Caco-2 (cell line): ENCODE measurements around the gene PLXNC1. TPM values are rescaled to one million over a fixed set of nuclear protein-coding genes. Genes with fewer than 3 reads are reported as not detected.

Experiments
- BruUV-seq: library from RNA; stranded (reverse); fragments of 400-500 nt; replicated peaks from 2 replicates; lab custom pipeline; 2021; lab: Mats Ljungman, UMichigan
- CTCF ChIA-PET: fragments of 300-600 bp; sonication (Branson Sonifier 250); formaldehyde crosslinking; loops from one replicate; lab custom pipeline; 2022; ENCODE audit warnings: antibody characterized with exemption; lab: Charles Lee
- POLR2A ChIA-PET: fragments of 300-600 bp; sonication (Branson Sonifier 250); formaldehyde crosslinking; loops from one replicate; lab custom pipeline; 2022; ENCODE audit warnings: antibody characterized with exemption; lab: Charles Lee
- DNase-seq, 2 experiments: peaks; one replicate each; pipeline versions ENCODE4 v3.0.0 to v3.0.0-alpha.2; 2020 to 2022
- H3K27me3 ChIP-seq: replicated peaks from 2 replicates; pipeline ENCODE4 v1.6.0; 2011; ENCODE audit warnings: low read length; ENCODE audit not compliant: control insufficient read depth, insufficient read depth
- H3K36me3 ChIP-seq: 2 replicates; pipeline ENCODE4 v1.5.1; 2011; ENCODE audit warnings: low read length; ENCODE audit not compliant: control insufficient read depth, insufficient read depth
- H3K4me1 ChIP-seq: fragments of 250-450 bp; sonication (Bioruptor Pico); 2 replicates; pipeline ENCODE4 v1.5.1; 2020; ENCODE audit warnings: mild to moderate bottlenecking
- H3K4me3 ChIP-seq: 2 replicates; pipeline ENCODE4 v1.5.1; 2011; ENCODE audit warnings: low read depth, mild to moderate bottlenecking, control low read depth, low read length
- H3K9me3 ChIP-seq: fragments of 250-450 bp; sonication (Bioruptor Pico); 2 replicates; pipeline ENCODE4 v1.5.1; 2020; ENCODE audit warnings: mild to moderate bottlenecking, moderate library complexity
- H3K27ac Mint-ChIP-seq: one replicate; pipeline ENCODE4 v1.8.0; 2022; ENCODE audit warnings: mixed read lengths; ENCODE audit not compliant: unreplicated experiment
- H3K27me3 Mint-ChIP-seq: one replicate; pipeline ENCODE4 v1.8.0; 2022; ENCODE audit warnings: mixed read lengths; ENCODE audit not compliant: insufficient read depth, unreplicated experiment
- H3K36me3 Mint-ChIP-seq: one replicate; pipeline ENCODE4 v1.8.0; 2022; ENCODE audit warnings: mild to moderate bottlenecking, mixed read lengths; ENCODE audit not compliant: insufficient read depth, unreplicated experiment
- H3K4me1 Mint-ChIP-seq: one replicate; pipeline ENCODE4 v1.8.0; 2022; ENCODE audit warnings: low read depth, mixed read lengths; ENCODE audit not compliant: unreplicated experiment
- H3K4me3 Mint-ChIP-seq: one replicate; pipeline ENCODE4 v1.8.0; 2022; ENCODE audit warnings: mild to moderate bottlenecking, moderate library complexity, mixed read lengths; ENCODE audit not compliant: unreplicated experiment
- H3K9me3 Mint-ChIP-seq: one replicate; pipeline ENCODE4 v1.8.0; 2022; ENCODE audit warnings: mixed read lengths; ENCODE audit not compliant: unreplicated experiment
- CTCF ChIP-seq, 2 experiments: fragments of 200-600 bp in 1 of 2; IDR thresholded peaks; 1 replicate in 1 of 2; 2 replicates in 1 of 2; pipeline versions ENCODE4 v1.5.1 to v1.8.0; 2011 to 2022; ENCODE audit warnings: antibody characterized with exemption in 1 of 2, control low read depth in 1 of 2, inconsistent platforms in 1 of 2, low read depth in 1 of 2, low read length in 1 of 2, mild to moderate bottlenecking in 1 of 2, moderate library complexity in 1 of 2; ENCODE audit not compliant: insufficient read depth in 1 of 2, severe bottlenecking in 1 of 2, unreplicated experiment in 1 of 2
- intact Hi-C: fragments of 100-400 bp; cut with micrococcal nuclease; formaldehyde crosslinking; loops from one replicate; pipeline ENCODE4 v1.10.0; 2022; ENCODE audit not compliant: unreplicated experiment
- total RNA-seq: library from RNA; stranded (reverse); gene quantifications from 2 replicates; pipeline ENCODE4 v1.2.3, GENCODE V29; 2022

Gene PLXNC1
- total RNA-seq, 1 experiment from 2014 or later: 41.3 TPM

GRCh38 chr12:94248582-94248981 is 100.2 kb downstream of the PLXNC1 start:
- H3K36me3 Mint-ChIP-seq: peaks cover 76% of the 10 kb centered on the region
- H3K27me3 Mint-ChIP-seq: no peaks in the 10 kb centered on the region
- ChIA-PET POLR2A (no interaction called here), CTCF (no interaction called here)
- H3K4me3 Mint-ChIP-seq: no peak overlapping the region
- H3K27ac Mint-ChIP-seq: no peak overlapping the region
- no peaks in the 10 kb centered on the region for H3K4me1 ChIP-seq
- no TSS peak for BruUV-seq
- TF ChIP-seq CTCF (IDR thresholded peaks at IDR 0.05; ENCODE audit: insufficient read depth in 1 of 2, low read depth in 1 of 2, low read length in 1 of 2, severe bottlenecking in 1 of 2, unreplicated experiment in 1 of 2): no peak
- no peaks in the 10 kb centered on the region for H3K9me3 ChIP-seq
- H3K9me3 Mint-ChIP-seq: no peaks in the 10 kb centered on the region
- peaks cover 8% of the 10 kb centered on the region for H3K4me1 Mint-ChIP-seq
- H3K27me3 ChIP-seq: no peaks in the 10 kb centered on the region
- H3K36me3 ChIP-seq: peaks cover 1% of the 10 kb centered on the region; the same call in 1 of the 2 replicates
- no peak for DNase-seq
- no peak overlapping the region for H3K4me3 ChIP-seq
- intact Hi-C loops: no loop called here

GRCh38 chr12:94250130-94250529 is 101.8 kb downstream of the PLXNC1 start:
- no peak overlapping the region for H3K4me3 Mint-ChIP-seq
- intact Hi-C loops: no loop called here
- Histone ChIP-seq H3K4me1 (no peaks in the 10 kb centered on the region), H3K27me3 (no peaks in the 10 kb centered on the region), H3K9me3 (no peaks in the 10 kb centered on the region), H3K4me3 (no peak overlapping the region), H3K36me3 (peaks cover 1% of the 10 kb centered on the region; the same call in 1 of the 2 replicates)
- TF ChIP-seq CTCF (IDR thresholded peaks at IDR 0.05; ENCODE audit: insufficient read depth in 1 of 2, low read depth in 1 of 2, low read length in 1 of 2, severe bottlenecking in 1 of 2, unreplicated experiment in 1 of 2): no peak
- H3K4me1 Mint-ChIP-seq: peaks cover 8% of the 10 kb centered on the region
- no peak for DNase-seq
- peaks cover 70% of the 10 kb centered on the region for H3K36me3 Mint-ChIP-seq
- no peak overlapping the region for H3K27ac Mint-ChIP-seq
- BruUV-seq: no TSS peak
- H3K27me3 Mint-ChIP-seq: no peaks in the 10 kb centered on the region
- POLR2A ChIA-PET: no interaction called here
- CTCF ChIA-PET: no interaction called here
- H3K9me3 Mint-ChIP-seq: no peaks in the 10 kb centered on the region

GRCh38 chr12:94254270-94254669 is 105.9 kb downstream of the PLXNC1 start:
- BruUV-seq: no TSS peak
- no peak for TF ChIP-seq CTCF (IDR thresholded peaks at IDR 0.05; ENCODE audit: insufficient read depth in 1 of 2, low read depth in 1 of 2, low read length in 1 of 2, severe bottlenecking in 1 of 2, unreplicated experiment in 1 of 2)
- Histone ChIP-seq H3K27me3 (no peaks in the 10 kb centered on the region), H3K9me3 (no peaks in the 10 kb centered on the region), H3K4me1 (no peaks in the 10 kb centered on the region), H3K36me3 (peaks cover 2% of the 10 kb centered on the region; the same call in 1 of the 2 replicates), H3K4me3 (no peak overlapping the region)
- Mint-ChIP-seq H3K4me3 (no peak overlapping the region), H3K4me1 (no peaks in the 10 kb centered on the region), H3K9me3 (no peaks in the 10 kb centered on the region), H3K36me3 (peaks cover 80% of the 10 kb centered on the region), H3K27ac (no peak overlapping the region), H3K27me3 (no peaks in the 10 kb centered on the region)
- ChIA-PET POLR2A (no interaction called here), CTCF (no interaction called here)
- intact Hi-C loops: no loop called here
- DNase-seq: no peak
